ENCODE data around the gene CRISPLD2.

The CRISPLD2 gene

DNA sequence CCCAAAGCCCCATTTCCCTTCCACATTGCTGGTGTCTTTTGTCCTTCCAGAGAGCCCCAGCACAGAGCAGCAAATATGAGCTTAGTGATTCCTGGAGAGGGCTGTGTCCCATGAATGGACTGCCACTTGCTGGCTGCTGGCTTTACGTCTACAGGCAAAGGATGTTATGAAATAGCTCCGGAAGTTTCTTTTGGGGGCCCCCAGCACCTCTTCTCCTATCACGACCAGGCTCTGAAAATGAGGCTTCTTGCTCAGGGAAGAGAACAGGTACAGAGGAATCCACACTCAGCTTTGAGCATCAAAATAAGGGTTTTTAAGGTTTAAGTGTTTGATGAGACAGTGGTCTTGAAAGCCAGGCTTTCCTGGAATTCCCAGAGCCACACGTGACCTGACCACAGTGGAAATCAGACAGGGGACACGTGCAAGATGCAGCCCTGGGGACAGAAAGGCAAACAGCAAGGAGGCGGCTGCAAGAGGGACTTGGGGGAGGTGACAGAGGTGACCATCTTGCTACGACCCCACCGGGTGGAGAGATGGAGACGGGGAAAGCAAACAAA lies 133.5 kb downstream of the CRISPLD2 start:
- Histone ChIP-seq H3K27ac (peak overlapping the region; percentile 70), H3K9me3 (no peaks in the 10 kb centered on the region), H3K36me3 (no peaks in the 10 kb centered on the region), H3K27me3 (no peaks in the 10 kb centered on the region), H3K4me1 (ENCODE audit: control insufficient read depth in 1 of 2, insufficient read depth in 1 of 2, low read depth in 1 of 2, low read length in 1 of 2) (peaks cover 48 to 50% of the 10 kb centered on the region in 2 experiments), H3K4me3 (ENCODE audit: low read depth in 1 of 2, low read length in 1 of 2) (peak overlapping the region; percentile 16 to 37)
- TF ChIP-seq CTCF (IDR thresholded peaks at IDR 0.05), result no peak

GRCh38 chr16:84955427-84955826 lies 135.6 kb downstream of the CRISPLD2 start:
- H3K9me3 ChIP-seq, result no peaks in the 10 kb centered on the region

GRCh38 chr16:84957192-84957591 lies 137.4 kb downstream of the CRISPLD2 start:
- Histone ChIP-seq H3K27ac (no peak overlapping the region), H3K36me3 (no peaks in the 10 kb centered on the region), H3K27me3 (peaks cover 26% of the 10 kb centered on the region), H3K4me1 (ENCODE audit: control insufficient read depth in 1 of 2, insufficient read depth in 1 of 2, low read depth in 1 of 2, low read length in 1 of 2) (peaks cover 24 to 26% of the 10 kb centered on the region in 2 experiments), H3K9me3 (no peaks in the 10 kb centered on the region), H3K4me3 (ENCODE audit: low read depth in 1 of 2, low read length in 1 of 2) (no peak overlapping the region)
- TF ChIP-seq CTCF (IDR thresholded peaks at IDR 0.05), result no peak

More at GRCh38 chr16:84955427-84955826, 135.6 kb downstream of the CRISPLD2 start:
- no peak overlapping the region for H3K27ac ChIP-seq
- H3K4me1 ChIP-seq (ENCODE audit: control insufficient read depth in 1 of 2, insufficient read depth in 1 of 2, low read depth in 1 of 2, low read length in 1 of 2), result peaks cover 36 to 39% of the 10 kb centered on the region in 2 experiments
- TF ChIP-seq CTCF (IDR thresholded peaks at IDR 0.05), result no peak
- no peaks in the 10 kb centered on the region for H3K36me3 ChIP-seq
- peaks cover 10% of the 10 kb centered on the region for H3K27me3 ChIP-seq
- no peak overlapping the region for H3K4me3 ChIP-seq (ENCODE audit: low read depth in 1 of 2, low read length in 1 of 2)

DNA sequence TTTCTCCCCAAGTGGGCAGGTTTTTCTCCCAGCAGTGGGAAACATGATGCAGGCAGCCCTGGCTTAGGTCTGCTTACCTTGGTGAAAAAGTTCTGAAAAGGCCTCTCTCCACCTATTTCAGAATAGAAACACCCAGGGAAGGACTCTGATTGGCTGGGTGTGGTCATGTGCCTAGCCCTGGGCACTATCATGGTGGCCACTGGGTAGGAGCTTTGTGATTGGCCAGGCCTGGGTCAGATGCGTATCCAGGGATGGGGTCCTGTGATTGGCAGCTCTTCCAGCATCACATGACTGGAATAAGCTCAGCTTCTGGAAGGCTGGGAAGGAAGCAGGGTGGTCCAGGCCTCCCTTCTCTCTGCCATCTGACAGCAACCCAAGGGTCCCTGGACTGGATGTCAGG lies 138.0 kb downstream of the CRISPLD2 start:
- no peak overlapping the region for H3K27ac ChIP-seq
- no peak overlapping the region for H3K4me3 ChIP-seq (ENCODE audit: low read depth in 1 of 2, low read length in 1 of 2)
- TF ChIP-seq CTCF (IDR thresholded peaks at IDR 0.05), result no peak
- H3K4me1 ChIP-seq (ENCODE audit: control insufficient read depth in 1 of 2, insufficient read depth in 1 of 2, low read depth in 1 of 2, low read length in 1 of 2), result peaks cover 18 to 20% of the 10 kb centered on the region in 2 experiments
- H3K9me3 ChIP-seq, result no peaks in the 10 kb centered on the region
- peaks cover 26% of the 10 kb centered on the region for H3K27me3 ChIP-seq
- no peaks in the 10 kb centered on the region for H3K36me3 ChIP-seq

All from neutrophil (primary cell).